ENCODE measurements around the gene SNRNP25. TPM values are rescaled to one million over a fixed set of nuclear protein-coding genes. Genes with fewer than 3 reads are reported as not detected.

The SNRNP25 gene
- total and polyA plus RNA-seq, 9 of the 15 experiments (the other 6 are each of a cell fraction or from before 2014, with no cell fraction given), result 59.0 to 176 (median 108) TPM

- Histone ChIP-seq H3K4me3 (no peak overlapping the region), H2AFZ (ENCODE audit: low read depth, low read length) (no peak overlapping the region), H3K4me1 (replicated peaks in 1 of 2; ENCODE audit: control insufficient read depth in 2 of 2, insufficient read depth in 2 of 2, low read length in 2 of 2) (peaks cover 0 to 52% of the 10 kb centered on the region in 2 experiments; a peak in 2 of 5 replicates), H3K4me2 (ENCODE audit: insufficient read depth, low read length) (no peak overlapping the region), H3K9me3 (replicated peaks; ENCODE audit: control insufficient read depth, insufficient read depth, low read depth, low read length) (no peaks in the 10 kb centered on the region), H3K79me2 (ENCODE audit: control insufficient read depth, insufficient read depth, low read length) (0 out of 3 replicates have a peak, but pooled peaks cover 3% of the 10 kb centered on the region), H3K27me3 (ENCODE audit: control insufficient read depth in 2 of 2, insufficient read depth in 2 of 2, low read length in 2 of 2) (no peaks in the 10 kb centered on the region), H3K36me3 (ENCODE audit: control insufficient read depth, insufficient read depth, low read length) (peaks cover 82% of the 10 kb centered on the region; the same call in 2 of the 3 replicates), H3K9ac (ENCODE audit: insufficient read depth in 1 of 2, low read depth in 2 of 2, low read length in 2 of 2) (peak overlapping the region in 1 of 2 experiments; percentile 65; a peak in 2 of 4 replicates), H3K27ac (ENCODE audit: extremely low read depth, low read depth, low read length) (no peak overlapping the region), H3K9me1 (ENCODE audit: control insufficient read depth, insufficient read depth, low read length) (peaks cover 3% of the 10 kb centered on the region), H4K20me1 (replicated peaks; ENCODE audit: control insufficient read depth, insufficient read depth, low read length) (peaks cover 12% of the 10 kb centered on the region; the same call in 1 of the 2 replicates)
- intact Hi-C loops (cut with micrococcal nuclease) (no loop called here), in situ Hi-C loops (cut with MboI) (no loop called here)
- ChIA-PET POLR2A (interaction anchor here (0.6 to 2.8 kb wide), 7 partner anchors 8 to 20 kb away, joined by 3 to 16 read pairs (median 4); no protein-coding TSS in a partner anchor), CTCF (ENCODE audit: low intra/inter-chr PET ratio) (no interaction called here)
- BruUV-seq (replicated peaks), result no TSS peak
- 78% methylated on average over 7 of the region's 7 CpGs for WGBS (ENCODE audit: insufficient coverage, low coverage, missing lambda C conversion rate)
- DNase-seq (ENCODE audit: extremely low read depth in 1 of 4, low spot score in 3 of 4), result no peak
- no peak for FAIRE-seq
- ATAC-seq, result peak; percentile 8
- TF ChIP-seq RBFOX2 (IDR thresholded peaks at IDR 0.05; ENCODE audit: low read depth, low read length) (peak; percentile 21; the same call in 1 of the 2 replicates), POLR2A (conservative IDR thresholded peaks at IDR 0.05) (peak; percentile 29), SUPT5H (IDR thresholded peaks at IDR 0.05) (peak; percentile 25; the same call in 1 of the 2 replicates), ZBTB40 (IDR thresholded peaks at IDR 0.05) (no peak), ZBTB40 (CRISPR knock-in tag; IDR thresholded peaks at IDR 0.05) (no peak), EGR1 (conservative IDR thresholded peaks at IDR 0.05) (0 out of 2 replicates have a peak, but pooled peaks have one; percentile 39)
Observed at GRCh38 chr16:84718-85406, 31.2 kb downstream of the SNRNP25 start.
